ENCODE measurements around the gene AGBL1.

The AGBL1 gene

DNA sequence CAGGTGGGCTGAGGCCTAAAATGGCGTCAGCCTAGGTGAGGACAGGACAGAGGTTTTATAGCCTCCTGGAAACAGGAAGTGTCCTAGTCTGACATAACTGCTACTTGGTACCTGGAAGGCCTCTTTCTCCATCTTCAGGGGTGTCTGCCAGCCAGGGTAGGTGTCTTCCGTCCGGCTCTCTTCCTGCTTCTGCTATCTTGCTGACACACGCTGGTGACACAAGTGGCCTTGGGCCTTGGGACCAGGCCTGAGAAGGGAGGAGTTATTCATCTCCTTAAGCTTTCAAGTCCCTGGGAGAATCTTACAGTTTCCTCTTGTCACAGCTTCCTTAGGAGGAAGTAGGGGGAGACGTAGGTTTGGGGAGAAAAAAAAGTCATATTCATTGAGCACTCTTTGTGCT is 551.3 kb downstream of the AGBL1 start:
- TF ChIP-seq, protein P1, sequence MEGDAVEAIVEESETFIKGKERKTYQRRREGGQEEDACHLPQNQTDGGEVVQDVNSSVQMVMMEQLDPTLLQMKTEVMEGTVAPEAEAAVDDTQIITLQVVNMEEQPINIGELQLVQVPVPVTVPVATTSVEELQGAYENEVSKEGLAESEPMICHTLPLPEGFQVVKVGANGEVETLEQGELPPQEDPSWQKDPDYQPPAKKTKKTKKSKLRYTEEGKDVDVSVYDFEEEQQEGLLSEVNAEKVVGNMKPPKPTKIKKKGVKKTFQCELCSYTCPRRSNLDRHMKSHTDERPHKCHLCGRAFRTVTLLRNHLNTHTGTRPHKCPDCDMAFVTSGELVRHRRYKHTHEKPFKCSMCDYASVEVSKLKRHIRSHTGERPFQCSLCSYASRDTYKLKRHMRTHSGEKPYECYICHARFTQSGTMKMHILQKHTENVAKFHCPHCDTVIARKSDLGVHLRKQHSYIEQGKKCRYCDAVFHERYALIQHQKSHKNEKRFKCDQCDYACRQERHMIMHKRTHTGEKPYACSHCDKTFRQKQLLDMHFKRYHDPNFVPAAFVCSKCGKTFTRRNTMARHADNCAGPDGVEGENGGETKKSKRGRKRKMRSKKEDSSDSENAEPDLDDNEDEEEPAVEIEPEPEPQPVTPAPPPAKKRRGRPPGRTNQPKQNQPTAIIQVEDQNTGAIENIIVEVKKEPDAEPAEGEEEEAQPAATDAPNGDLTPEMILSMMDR (IDR thresholded peaks at IDR 0.05; ENCODE audit: insufficient read depth, low read length, missing control alignments) = no peak
- ChIA-PET CTCF (no interaction called here), POLR2A (no interaction called here)
- no peak overlapping the region for H3K4me3 ChIP-seq (ENCODE audit: low read depth, low read length)
- DNase-seq (ENCODE audit: low read depth, low spot score) = no peak

DNA sequence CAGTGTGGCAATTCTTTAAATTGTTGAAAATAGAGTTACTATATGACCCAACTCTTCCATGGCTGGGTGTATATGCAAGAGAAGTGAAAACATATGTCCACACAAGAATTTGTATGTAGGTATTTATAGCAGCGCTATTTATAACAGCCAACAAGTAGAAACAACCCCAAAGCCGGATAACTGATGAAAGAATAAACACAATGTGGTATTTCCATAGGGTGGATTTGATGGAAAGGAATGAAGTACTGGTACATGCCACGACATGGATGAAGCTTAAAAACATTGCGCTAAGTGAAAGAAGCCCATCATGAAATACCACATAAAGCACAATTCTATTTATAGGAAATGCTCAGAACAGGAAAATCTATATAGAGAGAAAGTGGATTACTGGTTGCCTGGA is 554.5 kb downstream of the AGBL1 start:
- no peak overlapping the region for H3K4me3 ChIP-seq (ENCODE audit: low read depth, low read length)
- POLR2A ChIA-PET = no interaction called here
- TF ChIP-seq, protein P1 (IDR thresholded peaks at IDR 0.05; ENCODE audit: insufficient read depth, low read length, missing control alignments) = no peak
- DNase-seq (ENCODE audit: low read depth, low spot score) = no peak
- CTCF ChIA-PET = no interaction called here

- ChIA-PET CTCF (no interaction called here), POLR2A (no interaction called here)
- H3K4me3 ChIP-seq (ENCODE audit: low read depth, low read length) = no peak overlapping the region
- TF ChIP-seq, protein P1 (IDR thresholded peaks at IDR 0.05; ENCODE audit: insufficient read depth, low read length, missing control alignments) = no peak
- no peak for DNase-seq (ENCODE audit: low read depth, low spot score)
These were observed 555.4 kb downstream of the AGBL1 start for GRCh38 chr15:86634992-86635638.

- no peak overlapping the region for H3K4me3 ChIP-seq (ENCODE audit: low read depth, low read length)
- TF ChIP-seq, protein P1 (IDR thresholded peaks at IDR 0.05; ENCODE audit: insufficient read depth, low read length, missing control alignments) = no peak
- no peak for DNase-seq (ENCODE audit: low read depth, low spot score)
- POLR2A ChIA-PET = no interaction called here
- CTCF ChIA-PET = no interaction called here
These were observed 564.7 kb downstream of the AGBL1 start for GRCh38 chr15:86644339-86644738.

DNA sequence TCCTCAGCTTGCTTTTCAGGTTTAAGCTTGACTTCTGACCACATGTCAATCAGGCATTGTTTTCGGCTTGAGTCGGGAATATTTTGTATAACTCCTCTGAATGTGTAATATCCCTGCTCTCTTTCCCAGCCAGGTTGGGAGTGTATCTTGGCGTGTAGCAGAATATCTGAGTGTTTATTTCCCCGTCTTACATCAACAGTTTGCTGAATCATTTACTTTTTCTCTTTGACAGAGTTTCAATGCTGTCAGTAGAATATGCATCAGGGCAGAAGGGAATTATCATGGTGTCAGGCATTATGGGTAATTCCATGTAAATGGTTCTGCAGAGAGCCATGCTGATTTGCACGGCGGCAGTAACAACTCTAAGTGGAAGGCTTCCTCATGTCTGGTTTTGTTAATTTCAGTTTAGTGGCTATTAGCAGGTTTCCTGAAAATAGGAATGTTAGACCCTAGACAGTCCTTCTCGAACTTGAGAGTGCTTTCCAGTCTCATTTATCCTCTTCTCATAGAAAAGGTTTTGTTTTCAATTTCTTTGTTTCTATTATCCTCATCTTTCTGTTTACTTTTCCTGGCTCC is 566.3 kb downstream of the AGBL1 start:
- DNase-seq (ENCODE audit: low read depth, low spot score) = no peak
- H3K4me3 ChIP-seq (ENCODE audit: low read depth, low read length) = no peak overlapping the region
- CTCF ChIA-PET = no interaction called here
- TF ChIP-seq, protein P1 (IDR thresholded peaks at IDR 0.05; ENCODE audit: insufficient read depth, low read length, missing control alignments) = no peak
- POLR2A ChIA-PET = no interaction called here

DNA sequence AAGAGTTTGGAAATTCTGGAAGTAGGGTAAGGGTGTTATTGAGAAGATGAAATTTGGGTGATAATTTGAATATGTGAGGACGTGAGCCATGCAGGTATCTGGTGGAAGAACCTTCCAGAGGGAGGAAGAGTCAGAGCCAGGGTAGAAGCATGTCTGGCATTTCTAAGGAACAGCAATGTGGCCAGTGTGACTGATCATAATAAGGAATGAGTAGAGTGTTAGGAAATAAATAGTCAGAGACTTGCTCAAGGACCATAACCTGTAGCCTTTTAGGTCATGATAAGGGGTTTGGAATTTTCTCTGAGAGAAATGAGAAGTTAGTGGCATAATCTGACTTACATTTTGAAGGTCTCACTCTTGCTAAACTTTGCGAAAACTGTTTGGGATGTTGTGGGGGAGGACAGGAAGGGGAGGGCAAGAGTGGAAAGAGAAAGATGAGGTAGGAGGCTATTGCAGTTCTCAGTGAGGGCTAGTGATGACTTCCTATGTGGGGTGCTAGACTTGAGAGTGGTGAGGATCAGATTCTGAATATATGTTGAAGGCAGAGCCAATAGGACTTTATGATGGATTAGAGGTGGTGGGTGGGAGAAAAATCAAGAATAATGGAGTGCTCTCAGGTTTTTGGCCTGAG is 568.3 kb downstream of the AGBL1 start:
- CTCF ChIA-PET = no interaction called here
- no peak for DNase-seq (ENCODE audit: low read depth, low spot score)
- H3K4me3 ChIP-seq (ENCODE audit: low read depth, low read length) = no peak overlapping the region
- POLR2A ChIA-PET = no interaction called here
- TF ChIP-seq, protein P1 (IDR thresholded peaks at IDR 0.05; ENCODE audit: insufficient read depth, low read length, missing control alignments) = no peak
